ENCODE results near the gene SLC38A5. TPM values are rescaled to one million over a fixed set of nuclear protein-coding genes. Genes with fewer than 3 reads are reported as not detected.

Gene SLC38A5
- total RNA-seq, 4 donors from 2014 or later = 9.9 to 76.8 (median 40.1) TPM

- Histone ChIP-seq H3K4me1 (peaks cover 0 to 3% of the 10 kb centered on the region in 2 donors), H3K27ac (peak overlapping the region in 1 of 3 donors; percentile 71), H3K4me3 (replicated peaks in 1 of 3) (peak overlapping the region in 1 of 3 donors; percentile 58), H3K9me3 (no peaks in the 10 kb centered on the region), H3K27me3 (no peaks in the 10 kb centered on the region), H3K36me3 (no peaks in the 10 kb centered on the region)
- TF ChIP-seq CTCF (IDR thresholded peaks at IDR 0.05) (no peak), POLR2A (IDR thresholded peaks at IDR 0.05) (no peak)
- intact Hi-C loops (cut with DNase I) = no loop called here
- WGBS, 2 donors = 1 to 4% methylated on average over 5 of the region's 5 CpGs
- no peak for DNase-seq
Measured at GRCh38 chrX:48475296-48475695, 5.2 kb upstream of the SLC38A5 start.

GRCh38 chrX:48474581-48474980, 4.5 kb upstream of the SLC38A5 start:
- no peak for DNase-seq
- WGBS, 2 donors = 79 to 100% methylated on average over 2 to 5 of the region's 6 CpGs
- intact Hi-C loops (cut with DNase I) = loop anchor here (5.0 kb wide), 1 partner anchor 392 kb away; no protein-coding TSS in a partner anchor

DNA sequence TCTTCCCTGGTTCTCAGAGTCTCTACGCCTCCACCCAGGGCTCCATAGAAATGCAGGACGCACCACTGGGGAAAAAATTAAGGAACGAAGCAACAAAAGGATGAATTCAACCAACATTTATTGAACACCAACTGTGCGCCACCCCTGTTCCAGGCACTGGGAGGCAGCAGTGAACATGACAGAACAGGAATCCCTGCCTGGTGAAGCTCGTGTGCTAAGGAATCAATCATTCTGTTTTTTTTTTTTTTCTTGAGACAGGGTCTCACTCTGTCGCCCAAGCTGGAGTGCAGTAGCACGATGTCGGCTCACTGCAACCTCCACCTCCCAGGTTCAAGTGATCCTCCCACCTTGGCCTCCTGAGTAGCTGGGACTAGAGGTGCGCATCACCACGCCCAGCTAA, 4.1 kb upstream of the SLC38A5 start:
- intact Hi-C loops (cut with DNase I) = loop anchor here (5.0 kb wide), 1 partner anchor 392 kb away; no protein-coding TSS in a partner anchor
- WGBS, 2 donors = 68 to 72% methylated on average over 8 to 10 of the region's 10 CpGs
- Histone ChIP-seq H3K27me3 (no peaks in the 10 kb centered on the region), H3K4me3 (replicated peaks in 1 of 3) (no peak overlapping the region), H3K4me1 (peaks cover 0 to 3% of the 10 kb centered on the region in 2 donors), H3K36me3 (no peaks in the 10 kb centered on the region), H3K9me3 (no peaks in the 10 kb centered on the region), H3K27ac (no peak overlapping the region)
- TF ChIP-seq CTCF (IDR thresholded peaks at IDR 0.05) = no peak
- TF ChIP-seq POLR2A (IDR thresholded peaks at IDR 0.05) = no peak
- no peak for DNase-seq

More at GRCh38 chrX:48474581-48474980, 4.5 kb upstream of the SLC38A5 start:
- H3K4me1 ChIP-seq = peaks cover 0 to 3% of the 10 kb centered on the region in 2 donors
- H3K27me3 ChIP-seq = no peaks in the 10 kb centered on the region
- TF ChIP-seq POLR2A (IDR thresholded peaks at IDR 0.05) (no peak), CTCF (IDR thresholded peaks at IDR 0.05) (no peak)
- no peak overlapping the region for H3K27ac ChIP-seq
- no peaks in the 10 kb centered on the region for H3K36me3 ChIP-seq
- no peaks in the 10 kb centered on the region for H3K9me3 ChIP-seq
- no peak overlapping the region for H3K4me3 ChIP-seq (replicated peaks in 1 of 3)

- intact Hi-C loops (cut with DNase I) = loop anchor here (5.0 kb wide), 1 partner anchor 391 kb away; no protein-coding TSS in a partner anchor
- H3K4me3 ChIP-seq (replicated peaks in 1 of 3) = no peak overlapping the region
- no peaks in the 10 kb centered on the region for H3K9me3 ChIP-seq
- H3K36me3 ChIP-seq = no peaks in the 10 kb centered on the region
- H3K27ac ChIP-seq = no peak overlapping the region
- 68 to 77% methylated on average over 4 to 9 of the region's 9 CpGs for WGBS, 2 donors
- H3K27me3 ChIP-seq = no peaks in the 10 kb centered on the region
- peaks cover 0 to 3% of the 10 kb centered on the region in 2 donors for H3K4me1 ChIP-seq
- DNase-seq = no peak
- TF ChIP-seq POLR2A (IDR thresholded peaks at IDR 0.05) = no peak
- no peak for TF ChIP-seq CTCF (IDR thresholded peaks at IDR 0.05)
Measured at GRCh38 chrX:48473704-48473990, 3.6 kb upstream of the SLC38A5 start.

DNA sequence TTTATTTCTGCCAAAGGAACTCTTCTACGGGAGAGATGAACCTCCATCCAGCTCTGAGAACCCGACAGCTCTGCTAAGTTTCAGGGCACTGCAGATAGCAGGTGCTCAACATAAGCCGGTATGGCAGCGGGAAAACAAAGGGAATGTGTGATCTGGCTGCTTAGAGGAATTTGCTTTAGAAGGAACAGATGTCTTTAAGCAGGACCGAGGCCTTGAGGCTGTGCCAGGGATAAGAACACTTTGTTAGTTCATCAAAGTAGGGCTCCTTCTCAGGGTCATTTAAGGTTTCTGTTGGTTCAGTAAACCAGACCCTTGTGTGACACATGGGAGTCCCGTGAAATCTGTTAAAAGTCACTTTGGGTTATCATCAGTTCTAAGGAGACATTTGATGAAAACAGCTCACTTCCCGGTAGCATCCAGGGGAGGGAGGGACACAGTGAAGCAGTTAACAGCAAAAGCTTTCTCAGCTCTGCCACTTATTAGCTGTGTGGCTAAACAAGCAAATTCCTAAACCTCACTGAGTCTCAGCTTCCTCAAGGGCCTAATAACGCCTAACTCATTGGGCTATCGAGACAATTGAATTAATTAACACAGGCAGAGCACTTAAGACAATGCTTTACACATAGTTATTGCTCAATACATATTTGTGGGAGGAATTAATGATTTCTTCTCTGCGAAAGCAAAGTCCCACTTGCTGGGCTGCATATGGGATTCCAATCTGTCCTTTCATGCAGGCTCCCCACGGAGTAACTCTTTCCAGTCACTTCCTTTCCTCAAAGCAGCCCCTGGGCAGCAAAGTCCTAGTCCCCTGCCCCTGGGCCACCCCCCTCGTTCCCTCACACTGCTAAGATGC, 3.0 kb upstream of the SLC38A5 start:
- H3K36me3 ChIP-seq = no peaks in the 10 kb centered on the region
- peak overlapping the region in 1 of 3 donors; percentile 10 for H3K27ac ChIP-seq
- DNase-seq = no peak
- TF ChIP-seq POLR2A (IDR thresholded peaks at IDR 0.05) = no peak
- no peak for TF ChIP-seq CTCF (IDR thresholded peaks at IDR 0.05)
- no peaks in the 10 kb centered on the region for H3K27me3 ChIP-seq
- WGBS, 2 donors = 50 to 60% methylated on average over 9 to 10 of the region's 12 CpGs
- intact Hi-C loops (cut with DNase I) = loop anchor here (5.0 kb wide), 1 partner anchor 391 kb away; no protein-coding TSS in a partner anchor
- no peak overlapping the region for H3K4me3 ChIP-seq (replicated peaks in 1 of 3)
- peaks cover 0 to 3% of the 10 kb centered on the region in 2 donors for H3K4me1 ChIP-seq
- H3K9me3 ChIP-seq = no peaks in the 10 kb centered on the region
